ENCODE results near the gene TTC6.

Gene TTC6

DNA sequence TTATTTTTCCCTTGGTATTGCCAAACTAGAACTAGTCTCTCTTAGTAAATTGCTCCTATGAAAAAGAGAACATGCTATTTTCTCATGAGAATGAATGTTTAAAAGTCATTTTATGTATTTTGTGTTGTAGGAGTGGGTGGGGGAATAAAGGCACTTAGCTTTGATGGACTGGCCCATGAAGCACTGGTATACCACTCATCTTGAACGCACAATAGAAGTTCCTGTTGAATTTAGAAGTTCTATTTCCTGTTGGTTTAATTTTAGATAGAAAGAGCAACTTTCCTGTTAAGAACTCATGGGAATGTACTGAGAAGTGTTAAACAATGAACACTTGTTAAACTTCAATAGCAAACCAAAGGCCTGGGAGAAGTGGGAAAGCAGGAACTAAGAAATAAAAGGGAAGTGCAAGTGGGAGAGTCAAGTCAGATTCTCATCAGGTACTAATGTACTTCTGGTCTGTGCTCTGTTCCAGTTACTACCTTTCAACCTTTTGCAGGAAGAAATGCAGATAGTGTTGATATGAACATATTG is 23.1 kb downstream of the TTC6 start:
- no peak overlapping the region for H3K4me3 ChIP-seq (ENCODE audit: low read length)
- no peak for TF ChIP-seq ZNF274 (IDR thresholded peaks at IDR 0.05; ENCODE audit: low read depth, low read length)

DNA sequence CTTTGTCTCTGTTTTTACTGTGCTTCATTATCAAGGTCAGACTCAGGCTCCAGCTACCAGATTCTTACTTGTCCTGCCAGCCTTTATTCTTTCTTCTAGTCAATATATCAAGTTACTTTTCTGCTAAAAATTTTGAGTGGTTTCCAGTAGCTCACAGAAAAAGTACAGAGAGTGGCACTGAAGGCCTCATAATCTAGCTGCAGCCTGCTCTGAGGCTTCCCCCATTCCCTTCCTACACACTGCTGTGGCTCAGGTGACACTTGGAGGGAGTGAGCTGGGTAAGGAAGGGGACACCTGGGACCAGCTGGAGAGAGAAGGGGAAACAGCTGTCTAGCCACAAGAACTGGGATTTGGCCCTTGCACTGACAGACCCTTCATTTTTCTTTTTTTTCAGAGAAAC is 25.4 kb downstream of the TTC6 start:
- TF ChIP-seq ZNF274 (IDR thresholded peaks at IDR 0.05; ENCODE audit: low read depth, low read length), result no peak
- H3K4me3 ChIP-seq (ENCODE audit: low read length), result no peak overlapping the region

DNA sequence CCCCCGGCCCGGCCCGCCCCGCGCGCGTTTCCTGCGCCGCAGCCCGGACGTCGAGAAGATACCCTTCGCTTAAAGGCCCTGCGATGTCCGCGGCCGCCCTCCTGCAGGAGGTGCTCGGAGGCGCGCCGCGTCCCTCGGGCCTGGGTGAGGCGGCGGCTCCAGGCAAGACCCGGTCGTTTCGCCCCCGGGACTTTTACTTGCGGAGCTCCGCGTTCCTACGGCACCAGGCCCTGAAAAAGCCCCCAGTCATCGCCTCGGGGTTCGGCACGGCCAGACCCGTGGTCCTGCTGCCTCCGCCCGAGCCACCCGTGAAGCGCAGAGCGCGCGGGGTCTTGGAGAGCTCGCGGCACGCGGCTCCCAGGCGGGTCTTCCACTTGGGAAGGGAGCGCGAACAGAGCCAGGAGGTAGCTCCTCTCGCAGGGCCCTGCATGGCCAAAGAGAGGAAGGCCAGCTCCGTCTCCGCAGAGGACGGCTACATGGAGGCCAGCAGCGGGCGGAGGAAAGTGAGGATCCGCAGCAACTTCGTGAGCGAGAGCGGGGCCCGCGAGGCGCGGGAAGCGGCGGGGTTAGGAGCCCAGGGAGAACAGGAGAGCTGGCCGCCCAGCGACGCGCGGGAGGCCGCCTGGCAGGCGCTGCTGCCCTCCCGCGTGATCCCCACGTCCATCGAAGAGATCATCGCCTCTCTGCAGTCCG is 26.9 kb downstream of the TTC6 start:
- no peak for TF ChIP-seq ZNF274 (IDR thresholded peaks at IDR 0.05; ENCODE audit: low read depth, low read length)
- H3K4me3 ChIP-seq (ENCODE audit: low read length), result no peak overlapping the region

DNA sequence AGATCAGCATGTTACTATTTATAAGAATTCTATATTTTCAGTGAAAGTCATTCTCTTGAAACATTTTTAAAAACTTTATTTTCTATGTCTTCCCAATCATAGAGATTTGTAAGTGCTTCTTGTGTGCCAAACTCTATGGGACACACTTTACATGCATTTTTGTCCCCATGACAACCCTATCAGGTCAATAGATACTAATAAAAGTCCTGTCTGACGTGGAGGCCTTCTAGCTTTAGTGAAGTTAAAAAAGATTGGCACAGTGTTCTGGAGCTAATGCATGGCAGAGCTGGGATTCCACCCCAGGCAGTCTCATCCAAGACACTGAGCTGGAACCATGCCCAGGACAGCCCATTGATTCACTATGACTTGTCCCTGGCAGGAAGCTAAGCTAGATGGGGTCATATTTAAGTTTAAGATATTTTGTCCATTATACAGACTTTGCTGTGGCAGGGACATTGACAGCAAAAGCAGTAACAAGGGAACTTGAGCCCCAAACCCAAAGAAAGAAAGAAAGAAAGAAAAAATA is 28.1 kb downstream of the TTC6 start:
- TF ChIP-seq ZNF274 (IDR thresholded peaks at IDR 0.05; ENCODE audit: low read depth, low read length), result no peak
- H3K4me3 ChIP-seq (ENCODE audit: low read length), result no peak overlapping the region

DNA sequence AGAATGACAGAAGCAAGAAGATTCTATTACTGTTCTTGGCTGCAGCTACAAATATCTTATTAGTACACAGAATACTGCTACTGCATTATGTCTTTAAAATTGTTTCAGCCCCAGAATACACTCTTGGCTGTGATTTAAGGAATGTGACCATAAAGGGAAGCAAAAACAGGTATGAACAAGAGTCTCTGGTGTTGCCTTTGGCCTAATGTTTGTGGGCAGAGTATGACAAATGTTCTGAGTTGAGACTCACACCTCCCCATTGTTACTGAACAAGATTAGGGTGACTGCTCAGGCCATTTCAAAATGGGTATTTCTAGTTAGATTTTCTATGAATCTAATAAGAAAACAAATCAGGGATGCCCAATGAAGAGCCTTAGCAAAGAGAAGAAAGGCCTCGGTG is 28.5 kb downstream of the TTC6 start:
- no peak overlapping the region for H3K4me3 ChIP-seq (ENCODE audit: low read length)
- no peak for TF ChIP-seq ZNF274 (IDR thresholded peaks at IDR 0.05; ENCODE audit: low read depth, low read length)

DNA sequence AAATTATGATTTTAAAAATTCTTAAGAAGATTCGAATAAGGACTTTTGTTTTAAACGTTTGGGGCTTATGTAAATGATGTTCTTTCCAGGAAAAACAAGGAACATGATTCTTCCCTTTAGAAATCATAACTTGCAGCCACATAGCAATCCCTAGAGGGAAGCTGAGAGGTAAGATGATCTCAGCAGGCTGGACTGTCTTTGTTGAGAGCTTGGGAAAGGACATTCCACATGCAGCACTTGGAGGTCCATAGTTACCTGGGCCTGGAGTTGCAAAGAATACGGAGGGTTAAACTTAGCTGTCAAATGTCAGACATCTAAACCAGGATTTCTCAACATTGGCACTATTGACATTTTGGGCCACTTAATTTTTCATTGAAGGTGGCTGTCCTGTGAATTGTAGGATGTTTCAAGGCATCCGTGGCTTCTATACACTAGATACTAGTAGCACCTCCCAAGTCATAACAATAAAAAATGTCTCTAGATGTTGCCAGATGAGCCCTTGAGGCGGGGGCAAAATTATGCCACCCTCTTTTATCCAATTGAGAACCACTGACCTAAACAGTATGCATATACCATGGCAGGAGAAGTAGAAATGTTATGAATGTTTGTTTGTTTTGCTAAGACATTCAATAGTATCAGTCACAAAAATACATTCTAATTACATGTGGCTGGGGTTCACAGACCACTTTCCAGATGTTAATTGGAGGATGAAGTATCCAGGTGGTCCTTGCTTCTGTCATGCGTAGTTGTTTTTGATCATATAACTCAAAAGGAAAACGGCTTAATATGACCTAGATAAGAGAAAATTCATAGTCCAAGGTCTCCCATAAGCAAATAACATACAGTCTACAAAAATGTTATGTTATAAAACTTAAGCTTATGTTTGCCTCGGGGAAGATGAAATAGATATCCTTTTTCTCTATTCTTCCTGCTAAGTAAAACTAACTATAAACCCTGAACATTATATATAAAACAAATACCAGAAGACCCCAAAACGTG is 30.5 kb downstream of the TTC6 start:
- TF ChIP-seq ZNF274 (IDR thresholded peaks at IDR 0.05; ENCODE audit: low read depth, low read length), result no peak

DNA sequence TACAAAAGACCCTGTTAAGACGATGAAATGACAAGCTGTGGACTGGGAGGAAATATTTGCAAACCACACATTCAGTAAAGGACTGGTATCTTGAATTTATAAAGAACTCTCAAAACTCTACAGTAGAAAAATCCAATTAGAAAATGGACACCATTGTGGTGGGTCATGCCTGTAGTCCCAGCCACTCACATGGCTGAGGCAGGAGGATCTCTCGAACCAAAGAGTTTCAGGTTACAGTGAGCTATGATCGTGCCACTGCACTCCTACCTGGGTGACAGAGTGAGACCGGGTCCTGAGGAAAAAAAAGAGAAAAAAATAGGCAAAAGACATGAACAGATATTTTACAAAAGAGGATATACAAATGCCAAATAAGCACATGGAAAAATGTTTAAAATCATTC is 41.9 kb downstream of the TTC6 start:
- H3K4me3 ChIP-seq (ENCODE audit: low read length), result no peak overlapping the region
- no peak for TF ChIP-seq ZNF274 (IDR thresholded peaks at IDR 0.05; ENCODE audit: low read depth, low read length)

More for the DNA sequence above, 30.5 kb downstream of the TTC6 start:
- H3K4me3 ChIP-seq (ENCODE audit: low read length), result no peak overlapping the region

DNA sequence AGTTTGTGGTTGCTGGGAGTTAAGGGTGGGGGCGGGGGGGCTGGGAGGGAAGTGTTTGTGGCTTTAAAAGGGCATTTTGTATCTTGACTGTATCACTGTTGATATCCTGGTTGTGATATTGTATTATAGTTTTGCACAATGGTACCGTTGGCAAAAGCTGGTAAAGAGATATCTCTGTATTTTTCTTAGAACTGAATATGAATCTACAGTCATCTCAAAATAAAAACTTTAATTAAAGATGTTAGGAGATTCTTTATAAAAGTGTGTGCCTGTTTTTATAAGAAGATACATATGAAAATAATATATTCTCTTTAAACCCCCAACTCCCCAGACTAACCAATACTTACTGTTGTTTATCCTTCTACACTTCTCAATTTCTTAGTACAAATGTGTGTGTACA is 43.2 kb downstream of the TTC6 start:
- H3K4me3 ChIP-seq (ENCODE audit: low read length), result no peak overlapping the region
- no peak for TF ChIP-seq ZNF274 (IDR thresholded peaks at IDR 0.05; ENCODE audit: low read depth, low read length)

DNA sequence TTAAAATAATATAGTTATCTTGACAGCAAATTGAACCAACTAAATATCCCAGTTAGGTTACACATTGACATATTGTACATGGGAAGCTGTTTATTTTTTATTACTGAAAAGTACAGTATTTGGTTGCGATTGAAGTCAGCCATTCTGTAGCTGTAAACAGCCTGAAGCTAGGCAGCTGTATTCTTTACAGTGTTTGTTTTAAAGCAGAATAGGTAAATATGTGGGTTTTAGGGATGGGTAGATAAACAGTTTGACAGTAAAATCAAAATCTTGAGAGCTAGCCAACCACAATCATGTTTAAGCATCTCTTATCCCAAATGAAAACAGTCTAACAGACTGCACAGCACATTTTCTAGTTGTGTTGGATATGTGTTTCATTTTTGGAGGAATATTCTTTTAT is 45.7 kb downstream of the TTC6 start:
- no peak overlapping the region for H3K4me3 ChIP-seq (ENCODE audit: low read length)
- TF ChIP-seq ZNF274 (IDR thresholded peaks at IDR 0.05; ENCODE audit: low read depth, low read length), result no peak

DNA sequence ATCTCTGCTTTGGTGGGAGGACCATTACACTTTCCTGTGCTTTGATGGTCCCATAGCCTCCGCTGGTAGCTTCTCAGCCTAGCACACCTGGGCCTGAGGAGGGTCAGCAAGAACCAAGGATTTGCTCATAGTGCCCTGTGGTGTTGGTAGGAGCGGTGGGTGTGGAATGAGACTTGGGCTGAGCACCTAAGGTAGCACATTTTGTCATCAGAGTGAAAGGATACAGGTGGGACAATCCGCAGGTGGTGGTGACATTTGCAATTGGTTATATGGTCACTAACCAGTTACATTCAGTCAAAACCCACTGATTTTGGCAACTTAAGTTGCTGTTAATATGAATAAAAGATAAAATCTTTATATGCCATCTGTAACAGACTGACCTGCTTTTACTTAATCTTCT is 46.7 kb downstream of the TTC6 start:
- no peak for TF ChIP-seq ZNF274 (IDR thresholded peaks at IDR 0.05; ENCODE audit: low read depth, low read length)
- no peak overlapping the region for H3K4me3 ChIP-seq (ENCODE audit: low read length)

DNA sequence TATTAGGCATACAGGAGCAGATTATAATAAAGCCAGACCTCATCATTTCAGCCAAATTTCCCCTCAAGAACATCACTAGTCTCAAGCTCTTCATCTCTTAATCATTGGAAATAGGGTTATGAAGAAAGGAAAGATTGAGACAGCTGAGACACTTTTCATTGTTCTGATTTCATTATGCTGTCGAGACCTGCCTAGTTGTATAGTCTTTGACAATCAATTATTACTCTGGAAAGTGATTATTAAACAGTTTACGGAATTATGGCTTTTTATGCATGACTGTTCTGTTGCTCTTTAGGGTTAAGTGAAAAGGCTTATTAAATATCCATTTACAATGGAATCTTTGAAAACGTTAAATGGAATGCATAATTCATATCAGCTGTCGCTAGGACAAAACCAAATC is 48.3 kb downstream of the TTC6 start:
- TF ChIP-seq ZNF274 (IDR thresholded peaks at IDR 0.05; ENCODE audit: low read depth, low read length), result no peak
- H3K4me3 ChIP-seq (ENCODE audit: low read length), result no peak overlapping the region
